ENCODE data around the gene NDEL1. TPM values are rescaled to one million over a fixed set of nuclear protein-coding genes. Genes with fewer than 3 reads are reported as not detected.

Gene NDEL1
- polyA plus RNA-seq, 3 donors: 29.8 to 58.3 (median 39.7) TPM

DNA sequence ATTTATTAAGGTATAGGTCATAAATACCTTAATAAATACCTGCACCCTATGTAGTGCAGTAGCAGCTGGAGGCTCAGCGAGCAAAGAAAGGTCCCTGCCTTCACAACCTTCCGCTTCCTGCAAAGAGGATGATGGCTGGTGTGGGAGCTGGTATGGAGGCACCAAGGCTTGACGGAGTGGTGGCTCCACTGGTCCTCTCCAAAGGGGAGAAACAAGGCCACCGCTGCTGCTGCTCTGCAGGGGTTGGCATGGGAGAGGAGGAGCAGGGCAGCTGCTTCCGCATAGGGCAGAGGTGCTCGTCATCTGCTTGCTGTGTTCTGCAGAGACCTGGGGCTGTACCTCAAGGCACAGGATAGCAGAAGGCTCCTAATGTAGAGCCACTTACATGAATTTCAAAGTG, 52.8 kb downstream of the NDEL1 start:
- H3K36me3 Mint-ChIP-seq: peaks cover 5 to 6% of the 10 kb centered on the region in 2 donors

GRCh38 chr17:8488901-8489300, 53.2 kb downstream of the NDEL1 start:
- peaks cover 0 to 11% (median 7%) of the 10 kb centered on the region in 7 donors for H3K9me3 Mint-ChIP-seq
- WGBS (ENCODE audit: insufficient coverage): no CpG with 5 or more reads among the region's 4 CpGs
- Histone ChIP-seq H2AFZ (ENCODE audit: insufficient read depth, low read depth, low read length, poor library complexity, severe bottlenecking) (no peak overlapping the region), H3K4me2 (replicated peaks; ENCODE audit: extremely low read depth, low read length, poor library complexity, severe bottlenecking) (no peak overlapping the region), H3K9ac (ENCODE audit: insufficient read depth, low read length, poor library complexity, severe bottlenecking) (no peak overlapping the region), H3K79me2 (ENCODE audit: insufficient read depth, low read length) (no peaks in the 10 kb centered on the region), H3K36me3 (replicated peaks in 1 of 2; ENCODE audit: control insufficient read depth in 1 of 2, insufficient read depth in 2 of 2, low read length in 2 of 2) (peaks cover 0 to 1% of the 10 kb centered on the region in 2 donors), H3K27ac (ENCODE audit: low read depth in 1 of 2, low read length in 2 of 2) (no peak overlapping the region), H3K27me3 (ENCODE audit: control insufficient read depth in 2 of 2, insufficient read depth in 2 of 2, low read length in 2 of 2) (no peaks in the 10 kb centered on the region), H3K4me1 (ENCODE audit: control insufficient read depth in 1 of 2, insufficient read depth in 2 of 2, low read length in 2 of 2) (no peaks in the 10 kb centered on the region), H4K20me1 (ENCODE audit: insufficient read depth, low read length) (no peaks in the 10 kb centered on the region), H3K4me3 (replicated peaks in 1 of 3; ENCODE audit: low read depth in 2 of 3, low read length in 3 of 3) (no peak overlapping the region), H3K9me3 (replicated peaks in 1 of 2; ENCODE audit: control insufficient read depth in 1 of 2, insufficient read depth in 1 of 2, low read length in 2 of 2) (peaks cover 3 to 9% of the 10 kb centered on the region in 2 donors)
- H3K27me3 Mint-ChIP-seq (ENCODE audit: low read depth in 3 of 3): peaks cover 0 to 1% (median 0%) of the 10 kb centered on the region in 3 donors
- intact Hi-C loops (cut with micrococcal nuclease): no loop called here
- DNase-seq: peak in 1 of 3 donors; percentile 24
- peaks cover 4 to 5% of the 10 kb centered on the region in 2 donors for H3K36me3 Mint-ChIP-seq
- no peak for TF ChIP-seq CTCF (IDR thresholded peaks at IDR 0.05)
- H3K27ac Mint-ChIP-seq: peak overlapping the region in 1 of 7 donors; percentile 75
- H3K4me1 Mint-ChIP-seq: no peaks in the 10 kb centered on the region
- no peak overlapping the region for H3K4me3 Mint-ChIP-seq

More for the DNA sequence above, 52.8 kb downstream of the NDEL1 start:
- H3K9me3 ChIP-seq (replicated peaks in 1 of 2; ENCODE audit: control insufficient read depth in 1 of 2, insufficient read depth in 1 of 2, low read length in 2 of 2): peaks cover 6 to 13% of the 10 kb centered on the region in 2 donors
- H2AFZ ChIP-seq (ENCODE audit: insufficient read depth, low read depth, low read length, poor library complexity, severe bottlenecking): no peak overlapping the region
- no peak for DNase-seq
- H3K27me3 ChIP-seq (ENCODE audit: control insufficient read depth in 2 of 2, insufficient read depth in 2 of 2, low read length in 2 of 2): no peaks in the 10 kb centered on the region
- H3K27ac ChIP-seq (ENCODE audit: low read depth in 1 of 2, low read length in 2 of 2): no peak overlapping the region
- TF ChIP-seq CTCF (IDR thresholded peaks at IDR 0.05): no peak
- no peaks in the 10 kb centered on the region for H3K4me1 ChIP-seq (ENCODE audit: control insufficient read depth in 1 of 2, insufficient read depth in 2 of 2, low read length in 2 of 2)
- no peaks in the 10 kb centered on the region for H4K20me1 ChIP-seq (ENCODE audit: insufficient read depth, low read length)
- no peak overlapping the region for H3K4me3 ChIP-seq (replicated peaks in 1 of 3; ENCODE audit: low read depth in 2 of 3, low read length in 3 of 3)
- H3K36me3 ChIP-seq (replicated peaks in 1 of 2; ENCODE audit: control insufficient read depth in 1 of 2, insufficient read depth in 2 of 2, low read length in 2 of 2): peaks cover 0 to 6% of the 10 kb centered on the region in 2 donors
- no peak overlapping the region for H3K4me2 ChIP-seq (replicated peaks; ENCODE audit: extremely low read depth, low read length, poor library complexity, severe bottlenecking)
- intact Hi-C loops (cut with micrococcal nuclease): no loop called here
- H3K79me2 ChIP-seq (ENCODE audit: insufficient read depth, low read length): no peaks in the 10 kb centered on the region
- H3K9ac ChIP-seq (ENCODE audit: insufficient read depth, low read length, poor library complexity, severe bottlenecking): no peak overlapping the region
- 97% methylated on average over 3 of the region's 6 CpGs for WGBS (ENCODE audit: insufficient coverage)
- Mint-ChIP-seq H3K27me3 (ENCODE audit: low read depth in 3 of 3) (peaks cover 0 to 1% (median 0%) of the 10 kb centered on the region in 3 donors), H3K27ac (no peak overlapping the region), H3K4me1 (no peaks in the 10 kb centered on the region), H3K9me3 (peaks cover 0 to 13% (median 9%) of the 10 kb centered on the region in 7 donors), H3K4me3 (no peak overlapping the region)
